ENCODE data around the gene HIPK2.

HIPK2 gene

DNA sequence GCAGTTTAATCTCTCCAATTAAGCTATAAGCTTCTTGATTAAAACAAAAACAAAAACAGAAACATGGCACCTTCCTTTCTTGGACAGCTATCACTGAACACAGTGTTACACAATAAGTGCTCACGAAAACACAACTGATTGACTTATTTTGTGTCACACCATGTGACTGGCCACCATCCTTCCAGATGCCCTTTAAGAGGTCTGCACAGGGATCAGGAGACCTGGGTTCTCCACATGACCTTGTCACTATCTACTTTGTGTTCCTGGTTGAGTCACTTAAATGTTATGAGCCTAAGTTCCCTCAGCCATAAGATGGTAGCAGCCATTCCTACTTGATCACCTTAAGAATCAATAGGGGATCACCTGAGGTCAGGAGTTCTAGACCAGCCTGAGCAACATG lies 120.1 kb downstream of the HIPK2 start:
- H3K4me2 ChIP-seq (ENCODE audit: low read length) = no peak overlapping the region
- no peak overlapping the region for H3K27ac ChIP-seq
- H2AFZ ChIP-seq = no peak overlapping the region
- H3K79me2 ChIP-seq = peaks cover 15% of the 10 kb centered on the region
- no peaks in the 10 kb centered on the region for H3K27me3 ChIP-seq (ENCODE audit: control insufficient read depth, insufficient read depth, low read length)
- H3K4me3 ChIP-seq (ENCODE audit: low read depth, low read length) = no peak overlapping the region
- no peak overlapping the region for H3K9ac ChIP-seq
- no peaks in the 10 kb centered on the region for H3K36me3 ChIP-seq (ENCODE audit: control insufficient read depth, insufficient read depth, low read length)
- no peaks in the 10 kb centered on the region for H3K9me3 ChIP-seq (ENCODE audit: control insufficient read depth, low read length)
- TF ChIP-seq CTCF (IDR thresholded peaks at IDR 0.05) = no peak
- H3K4me1 ChIP-seq = peaks cover 22% of the 10 kb centered on the region

GRCh38 chr7:139656387-139656786 lies 121.4 kb downstream of the HIPK2 start:
- peaks cover 22% of the 10 kb centered on the region for H3K4me1 ChIP-seq
- H3K27ac ChIP-seq = no peak overlapping the region
- no peak overlapping the region for H3K4me3 ChIP-seq (ENCODE audit: low read depth, low read length)
- no peak for TF ChIP-seq CTCF (IDR thresholded peaks at IDR 0.05)
- no peak overlapping the region for H3K4me2 ChIP-seq (ENCODE audit: low read length)
- H3K79me2 ChIP-seq = peaks cover 12% of the 10 kb centered on the region
- no peak overlapping the region for H2AFZ ChIP-seq
- H3K9me3 ChIP-seq (ENCODE audit: control insufficient read depth, low read length) = no peaks in the 10 kb centered on the region
- no peaks in the 10 kb centered on the region for H3K36me3 ChIP-seq (ENCODE audit: control insufficient read depth, insufficient read depth, low read length)
- H3K27me3 ChIP-seq (ENCODE audit: control insufficient read depth, insufficient read depth, low read length) = no peaks in the 10 kb centered on the region
- no peak overlapping the region for H3K9ac ChIP-seq

GRCh38 chr7:139655305-139655704 lies 122.5 kb downstream of the HIPK2 start:
- Histone ChIP-seq H3K9me3 (ENCODE audit: control insufficient read depth, low read length) (no peaks in the 10 kb centered on the region), H3K27me3 (ENCODE audit: control insufficient read depth, insufficient read depth, low read length) (no peaks in the 10 kb centered on the region), H3K4me2 (ENCODE audit: low read length) (no peak overlapping the region), H3K27ac (no peak overlapping the region), H3K79me2 (peaks cover 8% of the 10 kb centered on the region), H3K36me3 (ENCODE audit: control insufficient read depth, insufficient read depth, low read length) (no peaks in the 10 kb centered on the region), H3K4me3 (ENCODE audit: low read depth, low read length) (no peak overlapping the region), H2AFZ (no peak overlapping the region), H3K4me1 (peaks cover 14% of the 10 kb centered on the region), H3K9ac (no peak overlapping the region)
- no peak for TF ChIP-seq CTCF (IDR thresholded peaks at IDR 0.05)

DNA sequence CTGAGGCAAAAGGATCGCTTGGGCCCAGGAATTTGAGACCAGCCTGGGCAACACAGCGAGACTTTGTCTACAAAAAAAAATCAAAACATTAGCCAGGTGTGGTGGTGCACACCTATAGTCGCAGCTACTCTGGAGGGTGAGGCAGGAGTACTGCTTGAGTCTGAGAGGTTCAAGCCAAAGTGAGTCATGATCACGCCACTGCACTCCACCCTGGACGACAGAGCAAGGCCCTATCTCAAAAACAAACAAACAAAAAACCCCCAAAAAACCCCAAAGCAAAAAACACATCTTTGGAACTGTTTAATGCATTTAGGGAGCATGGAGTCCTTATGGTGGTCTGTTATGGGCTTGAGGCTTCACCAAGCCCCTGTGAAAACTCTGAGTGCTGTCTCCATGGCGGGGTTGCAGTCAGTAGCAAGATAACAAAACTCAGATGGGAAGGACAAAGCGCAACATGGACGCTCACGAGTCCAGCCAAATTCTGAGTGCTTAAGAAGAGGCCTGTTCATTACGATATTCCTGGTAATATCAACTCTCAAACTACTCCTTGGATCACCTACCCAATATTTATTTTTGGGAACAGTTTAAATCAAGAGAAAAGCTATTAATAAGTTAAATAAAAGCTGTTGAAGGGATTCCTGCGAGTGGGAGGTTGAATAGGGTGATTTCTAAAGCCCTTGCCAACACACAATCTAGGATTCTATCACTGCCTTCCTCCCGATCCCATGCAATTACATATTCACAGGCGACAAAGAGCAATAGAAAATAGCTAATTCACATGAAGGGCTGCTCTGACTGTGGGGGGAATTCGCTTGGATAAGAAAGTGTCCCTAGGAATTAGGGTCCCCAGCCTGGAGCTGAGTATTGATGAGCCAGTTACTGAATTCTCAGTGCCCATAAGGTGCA lies 123.3 kb downstream of the HIPK2 start:
- Histone ChIP-seq H3K9ac (no peak overlapping the region), H3K36me3 (ENCODE audit: control insufficient read depth, insufficient read depth, low read length) (no peaks in the 10 kb centered on the region), H3K27me3 (ENCODE audit: control insufficient read depth, insufficient read depth, low read length) (no peaks in the 10 kb centered on the region), H3K9me3 (ENCODE audit: control insufficient read depth, low read length) (no peaks in the 10 kb centered on the region), H3K27ac (no peak overlapping the region), H2AFZ (no peak overlapping the region), H3K79me2 (peaks cover 8% of the 10 kb centered on the region), H3K4me1 (peaks cover 12% of the 10 kb centered on the region), H3K4me2 (ENCODE audit: low read length) (no peak overlapping the region), H3K4me3 (ENCODE audit: low read depth, low read length) (no peak overlapping the region)
- TF ChIP-seq CTCF (IDR thresholded peaks at IDR 0.05) = no peak

GRCh38 chr7:139651914-139652313 lies 125.9 kb downstream of the HIPK2 start:
- TF ChIP-seq CTCF (IDR thresholded peaks at IDR 0.05) = no peak
- H3K9ac ChIP-seq = no peak overlapping the region
- no peaks in the 10 kb centered on the region for H3K79me2 ChIP-seq

More at GRCh38 chr7:139651914-139652313, 125.9 kb downstream of the HIPK2 start:
- Histone ChIP-seq H3K4me1 (peaks cover 5% of the 10 kb centered on the region), H3K36me3 (ENCODE audit: control insufficient read depth, insufficient read depth, low read length) (no peaks in the 10 kb centered on the region), H3K27ac (no peak overlapping the region), H2AFZ (no peak overlapping the region), H3K4me3 (ENCODE audit: low read depth, low read length) (no peak overlapping the region), H3K27me3 (ENCODE audit: control insufficient read depth, insufficient read depth, low read length) (no peaks in the 10 kb centered on the region), H3K9me3 (ENCODE audit: control insufficient read depth, low read length) (no peaks in the 10 kb centered on the region), H3K4me2 (ENCODE audit: low read length) (no peak overlapping the region)
